Colonic mucosa (tissue), 4 donors: ENCODE data around the gene ZBTB49. TPM values are rescaled to one million over a fixed set of nuclear protein-coding genes. Genes with fewer than 3 reads are reported as not detected.

Experiments
- DNase-seq: peaks from one replicate; pipeline ENCODE4 v3.0.0-alpha.2; 2020
- H3K27ac ChIP-seq: fragments of 200-600 bp; one replicate; pipeline ENCODE4 v1.8.0; 2021
- H3K27me3 ChIP-seq: fragments of 200-600 bp; one replicate; pipeline ENCODE4 v1.8.0; 2021
- H3K36me3 ChIP-seq: fragments of 200-600 bp; one replicate; pipeline ENCODE4 v1.8.0; 2021
- H3K4me1 ChIP-seq: fragments of 200-600 bp; one replicate; pipeline ENCODE4 v1.8.0; 2021; ENCODE audit warnings: mild to moderate bottlenecking
- H3K4me3 ChIP-seq: fragments of 200-600 bp; one replicate; pipeline ENCODE4 v1.8.0; 2021
- H3K9ac ChIP-seq, 2 donors: one replicate each; pipeline ENCODE4 v1.7.0; 2013; ENCODE audit warnings: control low read depth in 2 of 2, low read depth in 2 of 2, low read length in 2 of 2
- H3K9me3 ChIP-seq: fragments of 200-600 bp; one replicate; pipeline ENCODE4 v1.8.0; 2021
- intact Hi-C: fragments of 100-400 bp; cut with DNase I; formaldehyde crosslinking; loops from one replicate; pipeline ENCODE4 v1.14.1; 2022
- total RNA-seq, 2 donors: library from RNA; stranded (reverse); fragmentation: NEBNext Ultra II Directional in 1 of 2; extraction: Animal tissue kit (Norgen Biotek cat#: 25700) in 1 of 2; gene quantifications; one replicate each; pipeline ENCODE4 v1.2.1, GENCODE V29; 2021
- TF ChIP-seq, protein P1 (sequence below): fragments of 200-600 bp; IDR thresholded peaks from one replicate; pipeline ENCODE4 v1.8.0; 2022; ENCODE audit warnings: antibody characterized with exemption, mild to moderate bottlenecking
- donor health status: healthy.
- donor health status: DM: no; HTN: no; CAD: no.
- donor health status: DM: no; HTN: no; CAD: no.

Gene ZBTB49
- total RNA-seq, 2 donors from 2014 or later = 4.0 to 5.1 TPM

DNA sequence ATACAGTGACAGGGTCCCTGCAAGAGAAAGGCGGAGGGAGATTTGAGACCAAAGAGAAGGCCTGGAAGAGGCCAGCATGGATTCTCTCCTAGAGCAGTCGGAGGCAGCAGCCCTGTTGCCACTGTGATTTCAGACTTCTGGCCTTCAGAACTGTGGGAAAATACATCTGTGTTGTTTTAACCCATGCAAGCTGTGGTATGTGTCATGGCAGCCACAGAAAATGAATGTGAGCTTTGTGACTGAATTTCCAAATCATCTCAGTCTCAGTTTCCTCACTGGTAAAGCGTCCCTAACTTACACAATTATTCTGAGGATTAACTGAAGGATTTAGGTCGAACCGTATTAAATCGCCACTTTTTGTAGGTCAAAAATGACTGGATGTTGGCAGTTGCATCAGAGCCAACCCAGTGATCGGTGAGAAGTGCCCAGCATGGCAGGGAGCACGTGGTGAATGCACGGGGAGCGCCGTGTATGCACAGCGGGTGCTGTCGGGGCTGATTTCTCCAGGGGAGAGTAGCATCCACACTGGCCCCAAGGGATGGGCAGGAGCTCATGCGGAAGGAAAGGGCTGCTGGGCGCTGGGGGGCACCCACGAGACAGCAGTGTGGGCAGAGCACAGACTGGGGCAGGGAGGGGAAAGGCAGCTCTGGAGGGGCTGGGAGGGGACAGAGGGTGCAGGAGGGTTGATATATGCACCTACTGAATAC, 73.1 kb downstream of the ZBTB49 start:
- Histone ChIP-seq H3K4me3 (no peak overlapping the region), H3K4me1 (no peaks in the 10 kb centered on the region), H3K9ac (no peak overlapping the region), H3K36me3 (no peaks in the 10 kb centered on the region), H3K9me3 (no peaks in the 10 kb centered on the region), H3K27me3 (no peaks in the 10 kb centered on the region), H3K27ac (no peak overlapping the region)
- TF ChIP-seq, protein P1, sequence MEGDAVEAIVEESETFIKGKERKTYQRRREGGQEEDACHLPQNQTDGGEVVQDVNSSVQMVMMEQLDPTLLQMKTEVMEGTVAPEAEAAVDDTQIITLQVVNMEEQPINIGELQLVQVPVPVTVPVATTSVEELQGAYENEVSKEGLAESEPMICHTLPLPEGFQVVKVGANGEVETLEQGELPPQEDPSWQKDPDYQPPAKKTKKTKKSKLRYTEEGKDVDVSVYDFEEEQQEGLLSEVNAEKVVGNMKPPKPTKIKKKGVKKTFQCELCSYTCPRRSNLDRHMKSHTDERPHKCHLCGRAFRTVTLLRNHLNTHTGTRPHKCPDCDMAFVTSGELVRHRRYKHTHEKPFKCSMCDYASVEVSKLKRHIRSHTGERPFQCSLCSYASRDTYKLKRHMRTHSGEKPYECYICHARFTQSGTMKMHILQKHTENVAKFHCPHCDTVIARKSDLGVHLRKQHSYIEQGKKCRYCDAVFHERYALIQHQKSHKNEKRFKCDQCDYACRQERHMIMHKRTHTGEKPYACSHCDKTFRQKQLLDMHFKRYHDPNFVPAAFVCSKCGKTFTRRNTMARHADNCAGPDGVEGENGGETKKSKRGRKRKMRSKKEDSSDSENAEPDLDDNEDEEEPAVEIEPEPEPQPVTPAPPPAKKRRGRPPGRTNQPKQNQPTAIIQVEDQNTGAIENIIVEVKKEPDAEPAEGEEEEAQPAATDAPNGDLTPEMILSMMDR = no peak
- intact Hi-C loops = no loop called here
- no peak for DNase-seq

DNA sequence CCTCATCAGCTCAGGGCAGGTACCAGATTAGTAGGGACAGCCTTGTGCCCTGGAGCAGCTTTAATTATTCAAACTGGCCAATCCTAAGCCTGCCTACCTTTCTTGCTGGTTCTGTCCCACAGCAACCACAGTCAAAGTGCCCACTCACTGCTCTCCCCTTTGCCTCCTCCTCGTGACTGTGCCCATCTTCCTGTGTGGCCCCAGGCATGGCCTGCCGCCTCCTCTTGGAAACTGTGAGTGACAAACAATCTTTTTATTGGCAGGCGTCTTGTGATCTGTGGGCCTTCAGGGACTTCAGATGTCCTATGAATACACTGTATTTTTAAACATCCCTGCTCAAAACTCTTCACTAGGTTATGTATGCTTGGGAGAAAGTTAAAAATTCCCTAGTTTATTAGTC, 74.0 kb downstream of the ZBTB49 start:
- TF ChIP-seq, protein P1 = no peak
- no peak overlapping the region for H3K27ac ChIP-seq
- no peaks in the 10 kb centered on the region for H3K9me3 ChIP-seq
- no peak overlapping the region for H3K9ac ChIP-seq
- H3K4me3 ChIP-seq = no peak overlapping the region
- intact Hi-C loops = no loop called here
- no peaks in the 10 kb centered on the region for H3K36me3 ChIP-seq
- H3K4me1 ChIP-seq = no peaks in the 10 kb centered on the region
- no peak for DNase-seq
- H3K27me3 ChIP-seq = no peaks in the 10 kb centered on the region

DNA sequence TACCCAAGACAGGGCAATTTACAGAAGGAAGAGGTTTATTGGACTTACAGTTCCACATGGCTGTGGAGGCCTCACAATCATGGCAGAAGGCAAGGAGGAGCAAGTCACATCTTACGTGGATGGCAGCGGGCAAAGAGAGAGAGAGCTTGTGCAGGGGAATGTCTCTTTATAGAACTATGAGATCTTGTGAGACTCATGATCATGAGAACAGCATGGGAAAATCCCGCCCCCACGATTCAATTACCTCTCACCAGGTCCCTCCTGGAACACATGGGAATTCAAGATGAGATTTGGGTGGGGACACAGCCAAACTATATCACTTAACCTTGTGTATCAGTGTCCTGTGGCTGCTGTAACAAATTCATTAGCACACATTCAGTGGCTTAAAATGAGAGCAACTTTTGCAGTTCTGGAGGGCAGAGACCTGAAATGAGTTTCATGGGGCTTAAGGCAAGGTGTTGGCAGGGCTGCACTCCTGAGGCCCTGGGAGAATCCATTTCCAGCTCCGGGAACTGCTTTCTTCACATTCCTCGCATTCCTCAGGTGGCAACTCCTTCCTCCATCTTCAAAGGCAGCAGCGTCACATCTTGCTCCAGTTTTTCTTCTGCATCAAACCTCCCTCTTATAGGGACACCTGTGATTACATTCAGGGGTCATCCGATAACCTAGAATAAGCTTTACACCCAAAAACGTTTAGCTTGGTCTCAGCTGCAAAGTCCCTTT, 74.6 kb downstream of the ZBTB49 start:
- Histone ChIP-seq H3K36me3 (no peaks in the 10 kb centered on the region), H3K4me1 (no peaks in the 10 kb centered on the region), H3K4me3 (no peak overlapping the region), H3K27me3 (no peaks in the 10 kb centered on the region), H3K9ac (no peak overlapping the region), H3K9me3 (no peaks in the 10 kb centered on the region), H3K27ac (no peak overlapping the region)
- intact Hi-C loops = no loop called here
- TF ChIP-seq, protein P1 = no peak
- DNase-seq = no peak

GRCh38 chr4:4368809-4369580, 78.9 kb downstream of the ZBTB49 start:
- H3K36me3 ChIP-seq = no peaks in the 10 kb centered on the region
- intact Hi-C loops = no loop called here
- TF ChIP-seq, protein P1 = no peak
- H3K4me3 ChIP-seq = no peak overlapping the region
- no peak overlapping the region for H3K27ac ChIP-seq
- H3K4me1 ChIP-seq = no peaks in the 10 kb centered on the region
- H3K9me3 ChIP-seq = no peaks in the 10 kb centered on the region
- no peak overlapping the region for H3K9ac ChIP-seq
- H3K27me3 ChIP-seq = no peaks in the 10 kb centered on the region
- no peak for DNase-seq

Other genes with a start within 250 kb of the ZBTB49 start
- not detected for gene OTOP1, start 63.3 kb upstream of the ZBTB49 start, total RNA-seq
- 10 to 100 TPM; 16.9 to 18.7 TPM for gene TMEM128, start 42.0 kb upstream of the ZBTB49 start, total RNA-seq
- 10 to 100 TPM in 1 of 2 donors, 1 to 10 TPM in 1; 6.7 to 16.7 TPM for gene LYAR, start 97 bp upstream of the ZBTB49 start, total RNA-seq
- 1 to 10 TPM; 2.4 to 5.9 TPM for gene NSG1, start 96.9 kb downstream of the ZBTB49 start, total RNA-seq